HG02970 (cell line): ENCODE results near the gene LRRC4C.

Source experiments
- ATAC-seq: cut with Tn5 transposase; IDR thresholded peaks from one replicate; pipeline ENCODE4 v1.9.1; 2021; ENCODE audit warnings: mild to moderate bottlenecking, moderate library complexity, moderate number of reproducible peaks; ENCODE audit not compliant: unreplicated experiment, low FRiP score

Gene LRRC4C

GRCh38 chr11:40328890-40329614, 1130.4 kb downstream of the LRRC4C start:
- no peak for ATAC-seq

GRCh38 chr11:40323241-40323640, 1136.2 kb downstream of the LRRC4C start:
- no peak for ATAC-seq

- ATAC-seq = no peak
Observed at GRCh38 chr11:40321537-40321936, 1137.9 kb downstream of the LRRC4C start.

GRCh38 chr11:40316171-40316570, 1143.3 kb downstream of the LRRC4C start:
- ATAC-seq = no peak

- ATAC-seq = no peak
Observed at GRCh38 chr11:40315122-40315521, 1144.3 kb downstream of the LRRC4C start.

GRCh38 chr11:40314327-40314726, 1145.1 kb downstream of the LRRC4C start:
- no peak for ATAC-seq

- ATAC-seq = no peak
Observed at GRCh38 chr11:40306938-40307548, 1152.4 kb downstream of the LRRC4C start.

GRCh38 chr11:40302669-40303068, 1156.8 kb downstream of the LRRC4C start:
- ATAC-seq = no peak

GRCh38 chr11:40295466-40295865, 1164.0 kb downstream of the LRRC4C start:
- no peak for ATAC-seq

GRCh38 chr11:40294741-40295140, 1164.7 kb downstream of the LRRC4C start:
- ATAC-seq = no peak

GRCh38 chr11:40294349-40294735, 1165.1 kb downstream of the LRRC4C start:
- ATAC-seq = no peak

- no peak for ATAC-seq
Observed at GRCh38 chr11:40293655-40294348, 1165.7 kb downstream of the LRRC4C start.

GRCh38 chr11:40292721-40293508, 1166.5 kb downstream of the LRRC4C start:
- no peak for ATAC-seq

GRCh38 chr11:40291741-40292140, 1167.7 kb downstream of the LRRC4C start:
- ATAC-seq = no peak

GRCh38 chr11:40291329-40291728, 1168.1 kb downstream of the LRRC4C start:
- ATAC-seq = no peak

GRCh38 chr11:40290171-40290631, 1169.3 kb downstream of the LRRC4C start:
- no peak for ATAC-seq

- no peak for ATAC-seq
Observed at GRCh38 chr11:40289370-40289769, 1170.1 kb downstream of the LRRC4C start.

- no peak for ATAC-seq
Observed at GRCh38 chr11:40287916-40288803, 1171.3 kb downstream of the LRRC4C start.

GRCh38 chr11:40286137-40286536, 1173.3 kb downstream of the LRRC4C start:
- ATAC-seq = no peak

GRCh38 chr11:40285558-40285957, 1173.9 kb downstream of the LRRC4C start:
- ATAC-seq = no peak
